Measurements from ENCODE around the gene APOL6. TPM values are rescaled to one million over a fixed set of nuclear protein-coding genes. Genes with fewer than 3 reads are reported as not detected.

APOL6 gene
- total RNA-seq, 2 donors from 2014 or later, result not detected

DNA sequence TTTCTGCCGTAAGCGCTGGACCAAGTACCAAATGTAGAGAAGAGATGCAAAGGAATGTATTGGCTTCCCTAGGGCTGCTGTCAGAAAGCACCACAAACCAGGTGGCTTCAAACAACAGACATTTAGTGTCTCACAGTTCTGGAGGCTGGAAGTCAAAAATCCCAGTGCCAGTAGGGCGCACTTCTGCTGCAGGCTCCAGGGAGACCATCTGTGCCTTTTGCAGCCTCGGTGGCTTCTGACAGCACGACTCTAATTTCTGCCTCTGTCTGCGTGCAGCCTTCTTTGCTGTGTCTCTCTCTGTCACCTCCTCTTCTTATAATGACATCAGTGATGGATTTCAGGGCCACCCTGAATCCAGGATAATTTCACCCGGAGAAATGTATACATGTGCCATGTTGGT is 2.8 kb downstream of the APOL6 start:
- peaks cover 22% of the 10 kb centered on the region for H3K27me3 Mint-ChIP-seq (ENCODE audit: insufficient read depth)
- H3K4me3 ChIP-seq (ENCODE audit: low read length), result no peak overlapping the region
- no peaks in the 10 kb centered on the region for H3K36me3 ChIP-seq (ENCODE audit: control insufficient read depth, insufficient read depth, low read length)
- 94 to 99% methylated on average over 6 to 7 of the region's 7 CpGs for WGBS, 2 experiments (ENCODE audit: insufficient coverage in 1 of 2, insufficient read length in 1 of 2)
- no peak overlapping the region for H3K4me3 Mint-ChIP-seq
- H3K27me3 ChIP-seq (ENCODE audit: control insufficient read depth, insufficient read depth, low read length, poor library complexity, severe bottlenecking), result peaks cover 7% of the 10 kb centered on the region
- H3K9me3 Mint-ChIP-seq, result peaks cover 7% of the 10 kb centered on the region
- no peak for TF ChIP-seq CTCF (conservative IDR thresholded peaks at IDR 0.05)
- peaks cover 4% of the 10 kb centered on the region for H3K4me1 Mint-ChIP-seq
- H3K36me3 Mint-ChIP-seq (ENCODE audit: low read depth), result no peaks in the 10 kb centered on the region
- no peaks in the 10 kb centered on the region for H3K4me1 ChIP-seq (ENCODE audit: control insufficient read depth, insufficient read depth, low read length)
- no peak overlapping the region for H3K27ac Mint-ChIP-seq
- no peak overlapping the region for H3K27ac ChIP-seq (ENCODE audit: low read depth, low read length)
- peaks cover 17% of the 10 kb centered on the region for H3K9me3 ChIP-seq (ENCODE audit: control insufficient read depth, low read length)
- H3K9ac ChIP-seq (ENCODE audit: extremely low read depth, low read length, poor library complexity, severe bottlenecking), result no peak overlapping the region
- DNase-seq, result no peak

GRCh38 chr22:35653824-35654223 is 5.6 kb downstream of the APOL6 start:
- H3K27me3 Mint-ChIP-seq (ENCODE audit: insufficient read depth), result peaks cover 46% of the 10 kb centered on the region
- peaks cover 17% of the 10 kb centered on the region for H3K9me3 ChIP-seq (ENCODE audit: control insufficient read depth, low read length)
- H3K27me3 ChIP-seq (ENCODE audit: control insufficient read depth, insufficient read depth, low read length, poor library complexity, severe bottlenecking), result peaks cover 7% of the 10 kb centered on the region
- no peak overlapping the region for H3K27ac ChIP-seq (ENCODE audit: low read depth, low read length)
- 88% methylated on average over 1 of the region's 1 CpG; no CpG with 5 or more reads in 1 of the 2 experiments for whole genome bisulfite sequencing, 2 experiments (ENCODE audit: insufficient coverage in 1 of 2, insufficient read length in 1 of 2)
- no peak overlapping the region for H3K9ac ChIP-seq (ENCODE audit: extremely low read depth, low read length, poor library complexity, severe bottlenecking)
- H3K4me1 ChIP-seq (ENCODE audit: control insufficient read depth, insufficient read depth, low read length), result no peaks in the 10 kb centered on the region
- H3K36me3 ChIP-seq (ENCODE audit: control insufficient read depth, insufficient read depth, low read length), result no peaks in the 10 kb centered on the region
- no peak overlapping the region for H3K27ac Mint-ChIP-seq
- H3K9me3 Mint-ChIP-seq, result peaks cover 11% of the 10 kb centered on the region
- no peaks in the 10 kb centered on the region for H3K36me3 Mint-ChIP-seq (ENCODE audit: low read depth)
- no peak overlapping the region for H3K4me3 ChIP-seq (ENCODE audit: low read length)
- TF ChIP-seq CTCF (conservative IDR thresholded peaks at IDR 0.05), result no peak
- no peak for DNase-seq
- H3K4me1 Mint-ChIP-seq, result no peaks in the 10 kb centered on the region
- no peak overlapping the region for H3K4me3 Mint-ChIP-seq

GRCh38 chr22:35656284-35656752 is 8.1 kb downstream of the APOL6 start:
- Histone ChIP-seq H3K9ac (ENCODE audit: extremely low read depth, low read length, poor library complexity, severe bottlenecking) (no peak overlapping the region), H3K9me3 (ENCODE audit: control insufficient read depth, low read length) (peaks cover 17% of the 10 kb centered on the region), H3K4me1 (ENCODE audit: control insufficient read depth, insufficient read depth, low read length) (no peaks in the 10 kb centered on the region), H3K36me3 (ENCODE audit: control insufficient read depth, insufficient read depth, low read length) (no peaks in the 10 kb centered on the region), H3K27ac (ENCODE audit: low read depth, low read length) (no peak overlapping the region), H3K27me3 (ENCODE audit: control insufficient read depth, insufficient read depth, low read length, poor library complexity, severe bottlenecking) (peaks cover 7% of the 10 kb centered on the region), H3K4me3 (ENCODE audit: low read length) (no peak overlapping the region)
- no peaks in the 10 kb centered on the region for H3K4me1 Mint-ChIP-seq
- H3K27me3 Mint-ChIP-seq (ENCODE audit: insufficient read depth), result peaks cover 55% of the 10 kb centered on the region
- no peak for DNase-seq
- H3K9me3 Mint-ChIP-seq, result peaks cover 12% of the 10 kb centered on the region
- no peak overlapping the region for H3K27ac Mint-ChIP-seq
- no peak for TF ChIP-seq CTCF (conservative IDR thresholded peaks at IDR 0.05)
- H3K4me3 Mint-ChIP-seq, result no peak overlapping the region
- WGBS, 2 experiments (ENCODE audit: insufficient coverage in 1 of 2, insufficient read length in 1 of 2), result 87 to 93% methylated on average over 5 of the region's 5 CpGs
- no peaks in the 10 kb centered on the region for H3K36me3 Mint-ChIP-seq (ENCODE audit: low read depth)

Measured in endodermal cell (in vitro differentiated cells).